ENCODE results near the gene SULT1C2. TPM values are rescaled to one million over a fixed set of nuclear protein-coding genes. Genes with fewer than 3 reads are reported as not detected.

The SULT1C2 gene
- total RNA-seq, 1 experiment from 2014 or later = 3.9 TPM

GRCh38 chr2:108354136-108354535, 65.4 kb downstream of the SULT1C2 start:
- Histone ChIP-seq H2AFZ (ENCODE audit: low read depth, low read length, poor library complexity, severe bottlenecking) (no peak overlapping the region), H3K4me1 (ENCODE audit: control insufficient read depth in 1 of 2, insufficient read depth in 2 of 2, low read length in 2 of 2) (no peaks in the 10 kb centered on the region), H3K27me3 (ENCODE audit: insufficient read depth, low read length) (0 out of 2 replicates have a peak, but pooled peaks cover 5% of the 10 kb centered on the region), H3K9ac (ENCODE audit: low read length) (no peak overlapping the region), H3K36me3 (ENCODE audit: control insufficient read depth in 1 of 2, insufficient read depth in 2 of 2, low read length in 2 of 2) (no peaks in the 10 kb centered on the region), H3K27ac (ENCODE audit: low read depth, low read length) (no peak overlapping the region), H3K4me2 (ENCODE audit: low read length) (no peak overlapping the region), H3K79me2 (ENCODE audit: insufficient read depth, low read length) (no peaks in the 10 kb centered on the region), H4K20me1 (ENCODE audit: insufficient read depth) (no peaks in the 10 kb centered on the region), H3K4me3 (replicated peaks in 1 of 2; ENCODE audit: low read depth in 1 of 2, low read length in 2 of 2) (no peak overlapping the region), H3K9me2 (ENCODE audit: insufficient read depth) (no peaks in the 10 kb centered on the region), H3K9me3 (ENCODE audit: control insufficient read depth in 1 of 2, insufficient read depth in 1 of 2, low read depth in 1 of 2, low read length in 2 of 2) (no peaks in the 10 kb centered on the region)
- TF ChIP-seq REST (IDR thresholded peaks at IDR 0.05; ENCODE audit: low read depth) (no peak), ZBTB33 (IDR thresholded peaks at IDR 0.05; ENCODE audit: extremely low read depth, insufficient replicate concordance, low read length) (no peak), CEBPB (IDR thresholded peaks at IDR 0.05; ENCODE audit: low read depth) (no peak), POLR2A (IDR thresholded peaks at IDR 0.05; ENCODE audit: borderline replicate concordance, extremely low read depth, insufficient read depth, insufficient read length) (no peak)
- intact Hi-C loops (cut with micrococcal nuclease) = no loop called here
- ChIA-PET CTCF (no interaction called here), RAD21 (ENCODE audit: low non-redundant PET in 1 of 2, low total read pairs in 2 of 2, uncharacterized antibody in 2 of 2, unreplicated experiment in 2 of 2) (interaction anchor here in 1 of 2 experiments (0.7 kb wide), 1 partner anchor 222 kb away, joined by 3 read pairs; no protein-coding TSS in a partner anchor), POLR2A (no interaction called here)
- DNase-seq (ENCODE audit: low read depth, low spot score) = no peak
- no TSS peak for BruUV-seq (replicated peaks)
- no peak for ATAC-seq
